Stomach (tissue), 9 donors: ENCODE results near the gene CEP192. TPM values are rescaled to one million over a fixed set of nuclear protein-coding genes. Genes with fewer than 3 reads are reported as not detected.

Source experiments
- DNase-seq, 2 donors: peaks; one replicate each; pipeline versions ENCODE4 v3.0.0 to v3.0.0-alpha.2; 2013 to 2019
- H3K27ac ChIP-seq, 5 donors: fragments of 200-600 bp in 4 of 5; sonication (generic) in 4 of 5; one replicate each; pipeline ENCODE4 v1.5.1; 2013 to 2019; ENCODE audit warnings: mild to moderate bottlenecking in 1 of 5, moderate library complexity in 1 of 5
- H3K27me3 ChIP-seq, 3 donors: fragments of 200-600 bp; sonication (generic); one replicate each; pipeline ENCODE4 v1.5.1; 2017 to 2019; ENCODE audit warnings: mixed run types in 1 of 3
- H3K36me3 ChIP-seq, 4 donors: fragments of 200-600 bp; sonication (generic); 1 replicate in 3 of 4; 2 replicates in 1 of 4; pipeline ENCODE4 v1.5.1; 2016 to 2019
- H3K4me1 ChIP-seq, 4 donors: fragments of 200-600 bp; sonication (generic); one replicate each; pipeline ENCODE4 v1.5.1; 2016 to 2019
- H3K4me3 ChIP-seq, 4 donors: fragments of 200-600 bp; sonication (generic) in 3 of 4; one replicate each; pipeline ENCODE4 v1.5.1; 2016 to 2019; ENCODE audit warnings: mild to moderate bottlenecking in 1 of 4
- H3K9me3 ChIP-seq, 4 donors: fragments of 200-600 bp; sonication (generic); one replicate each; pipeline ENCODE4 v1.5.1; 2016 to 2019
- EP300 ChIP-seq: sonication (generic); formaldehyde crosslinking; IDR thresholded peaks from one replicate; pipeline ENCODE4 v1.6.1; 2017; ENCODE audit warnings: antibody characterized with exemption
- POLR2A ChIP-seq, 4 donors: fragments of 450-650 bp; IDR thresholded peaks; one replicate each; pipeline ENCODE4 v1.6.1; 2016; ENCODE audit warnings: antibody characterized with exemption in 4 of 4, control low read depth in 2 of 4, mild to moderate bottlenecking in 1 of 4, moderate library complexity in 1 of 4
- POLR2AphosphoS5 ChIP-seq, 3 donors: sonication (generic); formaldehyde crosslinking; IDR thresholded peaks; one replicate each; pipeline ENCODE4 v1.6.1; 2016; ENCODE audit warnings: antibody characterized with exemption in 3 of 3
- WGBS, 5 donors: extraction: QIAGEN DNeasy Blood & Tissue Kit in 3 of 5; methylation state at CpG; one replicate each; pipeline versions ENCODE4 v1.1.5 to v1.1.7; 2013 to 2018; 5-methylcytosine and 5-hydroxymethylcytosine counted together
- intact Hi-C: fragments of 100-400 bp; cut with DNase I; formaldehyde crosslinking; loops from one replicate; pipeline ENCODE4 v1.15.1; 2023; ENCODE audit warnings: low total_unique reads
- polyA plus RNA-seq, 3 donors: library from polyadenylated mRNA; stranded (reverse); fragments of 200-250 nt; gene quantifications; one replicate each; pipeline ENCODE4 v1.2.3, GENCODE V29; 2013
- total RNA-seq, 5 donors: library from RNA; depleted of rRNA; stranded (reverse); fragments of >200 nt; gene quantifications; one replicate each; pipeline versions ENCODE4 v1.1.0 to v1.2.3, GENCODE V29; 2014 to 2016
- TF ChIP-seq, protein P1 (sequence below), 7 experiments: fragments of 450-650 bp in 4 of 7; fragments of 200-600 bp in 3 of 7; sonication (generic) in 3 of 7; IDR thresholded peaks; one replicate each; pipeline ENCODE4 v1.5.1; 2016 to 2019; ENCODE audit warnings: antibody characterized with exemption in 7 of 7, control low read depth in 2 of 7, mild to moderate bottlenecking in 1 of 7
- donor health status: healthy with polysubstance abuse.
- donor health status: Bipolar disorder and iron deficiency.
- donor health status: healthy.

Gene CEP192
- total and polyA plus RNA-seq, 8 donors = 6.4 to 55.8 (median 34.0) TPM

DNA sequence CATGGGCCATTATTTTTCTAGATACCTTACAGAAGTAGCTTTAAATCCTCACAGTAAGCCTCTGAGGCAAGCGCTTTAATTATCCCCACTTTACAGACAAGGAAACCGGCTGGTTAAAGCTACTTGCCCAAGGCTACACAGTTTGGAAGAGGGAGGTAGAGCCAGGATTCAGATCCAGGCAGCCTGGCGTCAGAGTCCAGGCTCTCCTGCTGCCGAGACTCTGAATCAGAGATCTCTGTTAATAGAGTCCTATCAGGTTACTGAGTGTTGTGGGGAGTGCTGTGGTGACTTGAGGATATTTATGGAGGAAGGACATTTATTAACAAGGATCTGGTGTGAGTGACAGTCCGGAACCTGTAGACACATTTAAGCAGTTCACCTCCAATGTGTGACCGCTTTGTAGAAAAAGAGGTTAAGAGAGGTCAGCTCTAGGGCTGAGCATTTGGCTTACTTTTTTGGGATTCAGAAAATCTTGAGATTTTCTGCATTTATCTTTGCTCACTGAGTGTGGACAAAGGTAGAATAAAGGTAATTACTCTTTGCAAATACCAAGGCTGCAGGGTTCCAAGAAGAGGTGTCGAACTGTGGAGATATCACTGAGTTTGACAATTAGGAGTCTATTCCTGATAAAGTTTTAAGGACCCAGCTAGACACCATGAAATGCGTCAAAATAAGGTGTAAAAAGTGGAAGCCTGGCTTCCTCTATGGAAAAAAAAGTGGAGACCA, 1.6 kb upstream of the CEP192 start:
- no peaks in the 10 kb centered on the region for H3K9me3 ChIP-seq
- H3K27ac ChIP-seq = no peak overlapping the region
- 87 to 93% (median 91%) methylated on average over 8 of the region's 8 CpGs for whole genome bisulfite sequencing, 5 donors
- TF ChIP-seq POLR2AphosphoS5 (IDR thresholded peaks at IDR 0.05) (no peak), EP300 (no peak)
- TF ChIP-seq, protein P1, sequence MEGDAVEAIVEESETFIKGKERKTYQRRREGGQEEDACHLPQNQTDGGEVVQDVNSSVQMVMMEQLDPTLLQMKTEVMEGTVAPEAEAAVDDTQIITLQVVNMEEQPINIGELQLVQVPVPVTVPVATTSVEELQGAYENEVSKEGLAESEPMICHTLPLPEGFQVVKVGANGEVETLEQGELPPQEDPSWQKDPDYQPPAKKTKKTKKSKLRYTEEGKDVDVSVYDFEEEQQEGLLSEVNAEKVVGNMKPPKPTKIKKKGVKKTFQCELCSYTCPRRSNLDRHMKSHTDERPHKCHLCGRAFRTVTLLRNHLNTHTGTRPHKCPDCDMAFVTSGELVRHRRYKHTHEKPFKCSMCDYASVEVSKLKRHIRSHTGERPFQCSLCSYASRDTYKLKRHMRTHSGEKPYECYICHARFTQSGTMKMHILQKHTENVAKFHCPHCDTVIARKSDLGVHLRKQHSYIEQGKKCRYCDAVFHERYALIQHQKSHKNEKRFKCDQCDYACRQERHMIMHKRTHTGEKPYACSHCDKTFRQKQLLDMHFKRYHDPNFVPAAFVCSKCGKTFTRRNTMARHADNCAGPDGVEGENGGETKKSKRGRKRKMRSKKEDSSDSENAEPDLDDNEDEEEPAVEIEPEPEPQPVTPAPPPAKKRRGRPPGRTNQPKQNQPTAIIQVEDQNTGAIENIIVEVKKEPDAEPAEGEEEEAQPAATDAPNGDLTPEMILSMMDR (IDR thresholded peaks at IDR 0.05) = no peak
- intact Hi-C loops = no loop called here
- H3K36me3 ChIP-seq = peaks cover 0 to 19% (median 11%) of the 10 kb centered on the region in 4 donors
- H3K27me3 ChIP-seq = no peaks in the 10 kb centered on the region
- no peak for DNase-seq
- H3K4me3 ChIP-seq = no peak overlapping the region
- H3K4me1 ChIP-seq = peaks cover 17 to 36% (median 27%) of the 10 kb centered on the region in 4 donors

GRCh38 chr18:12990123-12990475, 1.1 kb upstream of the CEP192 start:
- WGBS, 5 donors = 20 to 47% (median 28%) methylated on average over 2 of the region's 2 CpGs
- Histone ChIP-seq H3K4me3 (peak overlapping the region in 3 of 4 donors; percentile 84 to 95 (median 90)), H3K27ac (peak overlapping the region in 2 of 5 donors; percentile 95 to 98), H3K36me3 (peaks cover 0 to 14% (median 7%) of the 10 kb centered on the region in 4 donors), H3K9me3 (no peaks in the 10 kb centered on the region), H3K27me3 (no peaks in the 10 kb centered on the region), H3K4me1 (peaks cover 17 to 36% (median 27%) of the 10 kb centered on the region in 4 donors)
- intact Hi-C loops = no loop called here
- TF ChIP-seq POLR2A (IDR thresholded peaks at IDR 0.05) (peak in 1 of 4 donors; percentile 14), EP300 (no peak)
- DNase-seq = peak in 1 of 2 donors; percentile 23

DNA sequence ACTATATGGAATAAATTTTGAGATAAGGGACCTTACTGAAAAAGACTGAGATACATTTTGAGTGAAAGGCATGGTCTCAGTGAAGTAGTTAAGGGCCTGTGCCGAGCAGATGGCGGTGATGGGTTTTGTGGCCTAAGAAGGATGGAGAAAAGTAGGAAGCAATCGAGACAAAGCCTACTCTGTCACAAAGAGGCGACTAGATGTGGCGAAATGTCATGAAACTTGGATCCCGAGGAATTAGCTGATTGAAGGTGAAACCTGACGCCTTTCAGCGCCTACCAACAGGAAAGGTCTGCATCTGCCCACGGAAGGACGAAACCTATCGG, 558 bp upstream of the CEP192 start:
- WGBS, 5 donors = 1 to 5% (median 2%) methylated on average over 11 of the region's 11 CpGs
- H3K27me3 ChIP-seq = no peaks in the 10 kb centered on the region
- H3K4me1 ChIP-seq = peaks cover 17 to 36% (median 27%) of the 10 kb centered on the region in 4 donors
- H3K27ac ChIP-seq = peak overlapping the region; percentile 84 to 98 (median 95)
- TF ChIP-seq EP300 = no peak
- no peak for TF ChIP-seq POLR2A (IDR thresholded peaks at IDR 0.05)
- TF ChIP-seq POLR2AphosphoS5 (IDR thresholded peaks at IDR 0.05) = no peak
- TF ChIP-seq, protein P1 (IDR thresholded peaks at IDR 0.05) = no peak
- no peaks in the 10 kb centered on the region for H3K9me3 ChIP-seq
- DNase-seq = no peak
- peak overlapping the region; percentile 81 to 95 (median 87) for H3K4me3 ChIP-seq
- intact Hi-C loops = no loop called here
- peaks cover 0 to 11% (median 4%) of the 10 kb centered on the region in 4 donors for H3K36me3 ChIP-seq

- Histone ChIP-seq H3K9me3 (no peaks in the 10 kb centered on the region), H3K36me3 (peaks cover 0 to 4% (median 2%) of the 10 kb centered on the region in 4 donors), H3K4me3 (peak overlapping the region; percentile 81 to 95 (median 87)), H3K27ac (peak overlapping the region; percentile 91 to 98 (median 95)), H3K27me3 (no peaks in the 10 kb centered on the region), H3K4me1 (peaks cover 17 to 44% (median 35%) of the 10 kb centered on the region in 4 donors)
- 0 to 1% (median 0%) methylated on average over 7 of the region's 7 CpGs for WGBS, 5 donors
- DNase-seq = no peak
- TF ChIP-seq EP300 (no peak), POLR2AphosphoS5 (IDR thresholded peaks at IDR 0.05) (no peak), POLR2A (IDR thresholded peaks at IDR 0.05) (no peak)
- TF ChIP-seq, protein P1 (IDR thresholded peaks at IDR 0.05) = no peak
- intact Hi-C loops = no loop called here
Measured at GRCh38 chr18:12991821-12992179, 638 bp downstream of the CEP192 start.

DNA sequence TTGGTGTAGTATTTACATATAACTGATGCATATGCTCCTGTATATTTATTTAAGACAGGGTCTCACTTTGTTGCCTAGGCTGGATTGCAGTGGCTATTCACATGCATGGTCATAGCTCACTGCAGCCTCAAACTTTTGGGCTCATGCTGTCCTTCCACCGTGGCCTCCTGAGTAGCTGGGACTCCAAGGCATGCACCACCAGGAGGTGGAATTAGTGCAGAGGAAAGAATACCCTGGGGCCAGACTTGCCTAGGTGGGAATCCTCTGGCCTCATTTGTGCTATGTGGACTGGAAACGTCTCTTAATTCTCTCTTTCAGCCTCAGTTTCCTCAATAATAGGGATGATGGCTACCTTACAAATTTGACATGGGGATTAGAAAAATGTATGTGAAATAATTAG, 2.3 kb downstream of the CEP192 start:
- Histone ChIP-seq H3K4me3 (no peak overlapping the region), H3K27me3 (no peaks in the 10 kb centered on the region), H3K9me3 (no peaks in the 10 kb centered on the region), H3K4me1 (peaks cover 17 to 55% (median 43%) of the 10 kb centered on the region in 4 donors), H3K36me3 (no peaks in the 10 kb centered on the region), H3K27ac (no peak overlapping the region)
- intact Hi-C loops = no loop called here
- WGBS, 5 donors = 71 to 87% (median 83%) methylated on average over 2 of the region's 2 CpGs
- DNase-seq = no peak
- TF ChIP-seq EP300 (no peak), POLR2A (IDR thresholded peaks at IDR 0.05) (no peak), POLR2AphosphoS5 (IDR thresholded peaks at IDR 0.05) (no peak)
- TF ChIP-seq, protein P1 (IDR thresholded peaks at IDR 0.05) = no peak
